ENCODE results near the gene EVI2B.
"Not testable (repeated sequence)": the region's sequence is repeated elsewhere in the genome, so short reads cannot be mapped to it uniquely, and the experiment has no call there.

Gene EVI2B

GRCh38 chr17:31269036-31269577, 44.7 kb downstream of the EVI2B start:
- no peak for DNase-seq

GRCh38 chr17:31266042-31266441, 47.8 kb downstream of the EVI2B start:
- no peak for DNase-seq

- DNase-seq = not testable (repeated sequence)
Measured at GRCh38 chr17:31262923-31263322, 50.9 kb downstream of the EVI2B start.

- no peak for DNase-seq
Measured at GRCh38 chr17:31261601-31262000, 52.3 kb downstream of the EVI2B start.

GRCh38 chr17:31260151-31260550, 53.7 kb downstream of the EVI2B start:
- DNase-seq = no peak

GRCh38 chr17:31256936-31257335, 56.9 kb downstream of the EVI2B start:
- no peak for DNase-seq

- DNase-seq = no peak
Measured at GRCh38 chr17:31254654-31255053, 59.2 kb downstream of the EVI2B start.
